T-helper 2 cell treated with Interferon-gamma antibody and Interleukin-4, amounts not matched to agents 5 μg/mL and 100 μg/mL, for 36 hours (primary cell): ENCODE results near the gene PIK3R3.
"Not testable (repeated sequence)": the region's sequence is repeated elsewhere in the genome, so short reads cannot be mapped to it uniquely, and the experiment has no call there.

Experiments
- DNase-seq: peaks from one replicate; pipeline ENCODE4 v3.0.0; 2021; ENCODE audit warnings: low spot score
- H3K27ac Mint-ChIP-seq: one replicate; pipeline ENCODE4 v1.8.0; 2021; ENCODE audit warnings: mild to moderate bottlenecking, mixed read lengths
- H3K27me3 Mint-ChIP-seq: one replicate; pipeline ENCODE4 v1.8.0; 2021; ENCODE audit warnings: low read depth, mixed read lengths
- H3K36me3 Mint-ChIP-seq: one replicate; pipeline ENCODE4 v1.8.0; 2021; ENCODE audit warnings: low read depth, mixed read lengths
- H3K4me1 Mint-ChIP-seq: one replicate; pipeline ENCODE4 v1.8.0; 2021; ENCODE audit warnings: low read depth, mixed read lengths
- H3K4me3 Mint-ChIP-seq: one replicate; pipeline ENCODE4 v1.8.0; 2022; ENCODE audit warnings: mild to moderate bottlenecking, moderate library complexity, mixed read lengths
- H3K9me3 Mint-ChIP-seq: one replicate; pipeline ENCODE4 v1.8.0; 2021; ENCODE audit warnings: mixed read lengths

The PIK3R3 gene

GRCh38 chr1:46110521-46110920, 21.9 kb downstream of the PIK3R3 start:
- H3K27me3 Mint-ChIP-seq, result no peaks in the 10 kb centered on the region
- H3K36me3 Mint-ChIP-seq, result no peaks in the 10 kb centered on the region
- no peak for DNase-seq
- no peaks in the 10 kb centered on the region for H3K9me3 Mint-ChIP-seq
- no peak overlapping the region for H3K27ac Mint-ChIP-seq
- no peak overlapping the region for H3K4me3 Mint-ChIP-seq
- H3K4me1 Mint-ChIP-seq, result peaks cover 2% of the 10 kb centered on the region

- Mint-ChIP-seq H3K4me3 (no peak overlapping the region), H3K36me3 (no peaks in the 10 kb centered on the region), H3K27me3 (peaks cover 2% of the 10 kb centered on the region), H3K4me1 (no peaks in the 10 kb centered on the region), H3K9me3 (no peaks in the 10 kb centered on the region), H3K27ac (no peak overlapping the region)
- no peak for DNase-seq
These were observed 29.5 kb downstream of the PIK3R3 start for GRCh38 chr1:46102769-46103476.

- Mint-ChIP-seq H3K27me3 (peaks cover 12% of the 10 kb centered on the region), H3K4me3 (no peak overlapping the region), H3K36me3 (no peaks in the 10 kb centered on the region), H3K4me1 (peaks cover 6% of the 10 kb centered on the region), H3K9me3 (no peaks in the 10 kb centered on the region), H3K27ac (no peak overlapping the region)
- no peak for DNase-seq
These were observed 33.2 kb downstream of the PIK3R3 start for GRCh38 chr1:46099215-46099614.

GRCh38 chr1:46098027-46098712, 34.3 kb downstream of the PIK3R3 start:
- DNase-seq, result no peak
- peaks cover 6% of the 10 kb centered on the region for H3K4me1 Mint-ChIP-seq
- peaks cover 12% of the 10 kb centered on the region for H3K27me3 Mint-ChIP-seq
- no peak overlapping the region for H3K27ac Mint-ChIP-seq
- no peaks in the 10 kb centered on the region for H3K9me3 Mint-ChIP-seq
- no peak overlapping the region for H3K4me3 Mint-ChIP-seq
- no peaks in the 10 kb centered on the region for H3K36me3 Mint-ChIP-seq

- H3K9me3 Mint-ChIP-seq, result no peaks in the 10 kb centered on the region
- H3K27me3 Mint-ChIP-seq, result peaks cover 12% of the 10 kb centered on the region
- no peaks in the 10 kb centered on the region for H3K36me3 Mint-ChIP-seq
- H3K4me1 Mint-ChIP-seq, result peaks cover 6% of the 10 kb centered on the region
- no peak overlapping the region for H3K4me3 Mint-ChIP-seq
- H3K27ac Mint-ChIP-seq, result no peak overlapping the region
- DNase-seq, result no peak
These were observed 35.3 kb downstream of the PIK3R3 start for GRCh38 chr1:46097149-46097472.

- Mint-ChIP-seq H3K4me1 (peaks cover 6% of the 10 kb centered on the region), H3K36me3 (no peaks in the 10 kb centered on the region), H3K9me3 (no peaks in the 10 kb centered on the region), H3K27me3 (peaks cover 12% of the 10 kb centered on the region), H3K27ac (no peak overlapping the region), H3K4me3 (no peak overlapping the region)
- DNase-seq, result no peak
These were observed 35.9 kb downstream of the PIK3R3 start for GRCh38 chr1:46096269-46097148.

GRCh38 chr1:46095110-46095509, 37.3 kb downstream of the PIK3R3 start:
- H3K27me3 Mint-ChIP-seq, result peaks cover 11% of the 10 kb centered on the region
- not testable (repeated sequence) for H3K9me3 Mint-ChIP-seq, H3K36me3 Mint-ChIP-seq, H3K4me1 Mint-ChIP-seq, H3K4me3 Mint-ChIP-seq, DNase-seq, H3K27ac Mint-ChIP-seq

- no peak overlapping the region for H3K27ac Mint-ChIP-seq
- peaks cover 6% of the 10 kb centered on the region for H3K4me1 Mint-ChIP-seq
- no peak overlapping the region for H3K4me3 Mint-ChIP-seq
- H3K27me3 Mint-ChIP-seq, result peaks cover 10% of the 10 kb centered on the region
- no peaks in the 10 kb centered on the region for H3K9me3 Mint-ChIP-seq
- no peaks in the 10 kb centered on the region for H3K36me3 Mint-ChIP-seq
- no peak for DNase-seq
These were observed 37.9 kb downstream of the PIK3R3 start for GRCh38 chr1:46094471-46095005.

GRCh38 chr1:46093832-46094231, 38.6 kb downstream of the PIK3R3 start:
- not testable (repeated sequence) for H3K4me1 Mint-ChIP-seq, H3K27ac Mint-ChIP-seq, H3K9me3 Mint-ChIP-seq, DNase-seq, H3K4me3 Mint-ChIP-seq, H3K36me3 Mint-ChIP-seq
- H3K27me3 Mint-ChIP-seq, result peaks cover 12% of the 10 kb centered on the region

GRCh38 chr1:46087891-46088290, 44.5 kb downstream of the PIK3R3 start:
- Mint-ChIP-seq H3K4me3 (no peak overlapping the region), H3K36me3 (no peaks in the 10 kb centered on the region), H3K27ac (no peak overlapping the region), H3K4me1 (no peaks in the 10 kb centered on the region), H3K27me3 (peaks cover 9% of the 10 kb centered on the region), H3K9me3 (no peaks in the 10 kb centered on the region)
- DNase-seq, result no peak

GRCh38 chr1:46086576-46086975, 45.9 kb downstream of the PIK3R3 start:
- Mint-ChIP-seq H3K4me1 (no peaks in the 10 kb centered on the region), H3K36me3 (no peaks in the 10 kb centered on the region), H3K4me3 (no peak overlapping the region), H3K27me3 (peaks cover 9% of the 10 kb centered on the region), H3K9me3 (no peaks in the 10 kb centered on the region), H3K27ac (no peak overlapping the region)
- no peak for DNase-seq

- Mint-ChIP-seq H3K4me1 (no peaks in the 10 kb centered on the region), H3K9me3 (no peaks in the 10 kb centered on the region), H3K4me3 (no peak overlapping the region), H3K27ac (no peak overlapping the region), H3K36me3 (no peaks in the 10 kb centered on the region), H3K27me3 (peaks cover 9% of the 10 kb centered on the region)
- DNase-seq, result no peak
These were observed 47.6 kb downstream of the PIK3R3 start for GRCh38 chr1:46084553-46085451.

- Mint-ChIP-seq H3K27ac (no peak overlapping the region), H3K36me3 (no peaks in the 10 kb centered on the region), H3K4me3 (no peak overlapping the region), H3K27me3 (peaks cover 8% of the 10 kb centered on the region), H3K9me3 (no peaks in the 10 kb centered on the region), H3K4me1 (no peaks in the 10 kb centered on the region)
- no peak for DNase-seq
These were observed 48.9 kb downstream of the PIK3R3 start for GRCh38 chr1:46083579-46083978.
